Measurements from ENCODE around the gene MBD3L3.
A peak's percentile ranks its signal among the peaks of the same experiment; 100 is the strongest.
"Not testable (repeated sequence)": the region's sequence is repeated elsewhere in the genome, so short reads cannot be mapped to it uniquely, and the experiment has no call there.

Gene MBD3L3

DNA sequence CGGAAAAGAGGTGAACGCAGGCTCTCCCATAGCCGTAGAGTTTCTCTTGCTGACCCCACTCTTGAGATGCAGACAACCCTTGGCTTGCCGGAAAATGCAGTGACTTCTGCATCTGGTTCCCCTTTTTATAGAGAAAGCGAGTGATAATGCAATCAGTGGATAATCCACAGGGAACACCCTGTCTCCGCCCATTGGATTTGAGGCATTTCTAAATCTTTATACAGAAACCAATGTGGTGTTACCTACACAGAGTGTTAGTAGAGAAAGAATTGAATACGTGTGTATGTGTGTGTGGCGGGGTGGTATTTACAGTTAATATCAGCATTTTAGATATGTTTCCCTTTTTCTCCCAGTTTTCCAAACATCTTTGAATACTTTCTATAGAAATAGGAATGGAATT, at the start of gene MBD3L3:
TSS of gene MBD3L3 (minus strand) at position 101 of the 400 bp plus-strand sequence. CDS start at position 30, 71 bp downstream.
- not testable (repeated sequence) for H3K27me3 Mint-ChIP-seq, ATAC-seq, H3K9me3 Mint-ChIP-seq, H3K27ac Mint-ChIP-seq, H3K4me3 Mint-ChIP-seq, DNase-seq, H3K4me1 Mint-ChIP-seq

DNA sequence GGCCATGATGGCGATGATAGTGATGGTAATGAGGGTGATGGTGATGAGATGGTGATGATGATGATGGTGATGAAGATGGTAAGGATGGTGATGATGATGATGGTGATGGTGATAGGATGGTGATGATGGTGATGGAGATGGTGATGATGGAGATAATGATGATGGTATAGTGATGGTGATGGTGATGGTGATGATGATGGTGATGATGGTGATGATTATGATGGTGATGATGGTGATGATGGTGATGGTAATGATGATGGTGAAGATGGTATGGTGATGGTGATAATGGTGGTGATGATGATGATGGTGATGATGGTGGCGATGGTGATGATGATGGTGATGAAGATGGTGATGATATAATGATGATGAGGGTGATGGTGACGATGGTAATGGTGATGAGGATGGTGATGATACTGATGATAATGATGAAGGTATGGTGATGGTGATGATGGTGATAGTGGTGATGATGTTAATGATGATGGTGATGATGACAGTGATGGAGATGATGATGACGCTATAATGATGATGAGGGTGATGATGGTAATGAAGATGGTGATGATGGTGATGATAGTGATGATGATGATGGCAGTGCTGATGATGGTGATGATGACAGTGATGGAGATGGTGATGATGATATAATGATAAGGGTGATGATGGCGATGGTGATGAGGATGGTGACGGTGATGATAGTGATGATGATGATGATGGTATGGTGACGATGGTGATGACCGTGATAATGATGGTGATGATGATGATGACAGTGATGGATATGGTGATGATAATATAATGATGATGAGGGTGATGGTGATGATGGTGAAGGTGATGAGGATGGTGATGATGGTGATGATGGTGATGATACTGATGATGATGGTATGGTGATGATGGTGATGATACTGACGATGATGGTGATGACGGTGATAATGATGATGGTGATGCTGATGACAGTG, 48.5 kb upstream of the MBD3L3 start:
- DNase-seq: no peak
- ATAC-seq: no peak
- no peaks in the 10 kb centered on the region for H3K4me1 Mint-ChIP-seq
- no peak overlapping the region for H3K4me3 Mint-ChIP-seq
- no peaks in the 10 kb centered on the region for H3K27me3 Mint-ChIP-seq
- no peak overlapping the region for H3K27ac Mint-ChIP-seq
- no peaks in the 10 kb centered on the region for H3K9me3 Mint-ChIP-seq

DNA sequence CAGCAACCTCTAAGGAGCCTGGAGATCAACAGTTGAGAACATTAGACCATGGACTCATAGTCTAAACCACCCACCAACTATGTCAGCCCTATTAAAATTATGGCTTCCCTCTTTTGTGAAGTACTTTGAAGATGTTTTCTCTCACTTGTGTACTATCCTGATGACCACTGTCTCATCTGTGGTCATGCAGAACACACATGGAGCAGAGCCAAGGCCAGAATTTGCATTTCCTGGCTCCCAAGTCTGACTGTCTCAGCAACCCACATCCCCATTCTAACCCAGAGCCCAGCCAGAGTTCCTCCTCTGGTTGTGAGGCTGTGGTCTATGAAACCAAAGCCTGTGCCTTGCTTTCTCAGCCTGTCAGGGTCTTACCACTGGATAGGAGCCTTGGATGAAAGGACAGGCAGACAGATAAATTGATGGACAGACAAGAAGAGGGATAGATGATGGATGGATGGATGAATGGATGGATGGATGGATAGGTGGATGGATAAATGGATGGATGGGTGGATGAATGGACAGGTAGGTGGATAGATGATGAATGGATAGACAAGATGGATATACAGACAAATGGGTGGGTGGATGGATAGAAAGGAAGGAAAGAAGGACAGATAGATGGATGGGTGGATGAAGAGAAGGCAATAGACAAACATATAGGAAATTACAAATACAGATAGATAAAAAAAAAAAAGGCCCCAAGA, 46.4 kb upstream of the MBD3L3 start:
- DNase-seq (no peak), ATAC-seq (no peak)
- no peak overlapping the region for H3K4me3 Mint-ChIP-seq
- peaks cover 1% of the 10 kb centered on the region for H3K4me1 Mint-ChIP-seq
- H3K27me3 Mint-ChIP-seq: peaks cover 7% of the 10 kb centered on the region
- H3K9me3 Mint-ChIP-seq: no peaks in the 10 kb centered on the region
- H3K27ac Mint-ChIP-seq: no peak overlapping the region

DNA sequence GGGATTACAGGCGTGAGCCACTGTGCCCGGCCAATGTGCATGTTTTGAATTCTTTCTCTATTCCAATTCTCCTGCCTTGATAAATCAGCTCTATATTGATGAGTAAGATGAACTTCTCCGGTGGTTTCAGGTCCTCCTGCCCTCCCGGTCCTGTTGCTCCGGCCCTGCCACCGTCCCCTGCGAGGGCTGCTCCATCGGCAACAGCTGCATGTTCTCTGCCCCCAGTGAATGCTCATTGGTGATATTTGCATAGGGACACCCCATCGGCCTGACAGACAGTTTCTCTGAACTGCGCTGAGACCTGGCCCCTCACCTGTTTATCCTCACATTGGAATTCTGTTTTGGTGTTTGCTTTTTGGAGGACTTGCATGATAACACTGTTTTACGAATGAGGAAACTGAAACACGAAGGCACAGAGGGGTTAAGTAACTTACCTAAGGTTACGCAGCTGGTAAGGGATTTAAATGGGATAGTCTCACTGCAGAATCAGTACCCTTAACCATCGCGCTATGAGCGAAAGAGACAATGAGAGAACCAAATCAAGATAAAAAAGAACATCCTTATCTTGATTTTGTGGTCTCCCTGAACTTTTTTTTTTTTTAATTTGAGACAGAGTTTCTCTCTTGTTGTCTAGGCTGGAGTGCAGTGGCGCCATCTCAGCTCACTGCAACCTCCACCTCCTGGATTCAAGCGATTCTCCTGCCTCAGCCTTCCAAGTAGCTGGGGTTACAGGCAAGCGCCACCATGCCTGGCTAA, 43.2 kb upstream of the MBD3L3 start:
- H3K9me3 Mint-ChIP-seq: peaks cover 15 to 19% of the 10 kb centered on the region in 2 donors
- no peak overlapping the region for H3K27ac Mint-ChIP-seq
- H3K27me3 Mint-ChIP-seq: peaks cover 7% of the 10 kb centered on the region
- peaks cover 16% of the 10 kb centered on the region for H3K4me1 Mint-ChIP-seq
- H3K4me3 Mint-ChIP-seq: no peak overlapping the region
- ATAC-seq: no peak
- no peak for DNase-seq

DNA sequence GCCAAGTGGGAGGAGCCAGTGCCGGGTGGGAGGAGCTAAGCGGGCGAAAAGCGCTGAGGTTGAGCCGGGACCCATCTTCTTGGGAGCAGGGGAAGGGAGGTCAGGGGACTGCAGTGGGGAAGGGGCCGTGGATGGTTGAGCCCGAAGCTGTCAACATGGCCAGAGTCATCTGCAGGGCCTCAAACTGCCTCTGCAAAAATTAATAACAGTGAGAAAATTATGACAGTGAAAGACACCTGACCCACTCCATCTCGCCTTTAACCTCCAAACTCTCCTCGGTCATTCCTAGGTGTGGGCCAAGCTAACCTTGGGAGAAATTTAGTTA, 41.1 kb upstream of the MBD3L3 start:
- peak overlapping the region; percentile 83 to 91 for H3K27ac Mint-ChIP-seq
- peak overlapping the region; percentile 83 to 87 for H3K4me3 Mint-ChIP-seq
- no peak for ATAC-seq
- DNase-seq: no peak
- H3K9me3 Mint-ChIP-seq: peaks cover 21 to 40% of the 10 kb centered on the region in 2 donors
- peaks cover 7% of the 10 kb centered on the region for H3K27me3 Mint-ChIP-seq
- H3K4me1 Mint-ChIP-seq: peaks cover 16% of the 10 kb centered on the region

DNA sequence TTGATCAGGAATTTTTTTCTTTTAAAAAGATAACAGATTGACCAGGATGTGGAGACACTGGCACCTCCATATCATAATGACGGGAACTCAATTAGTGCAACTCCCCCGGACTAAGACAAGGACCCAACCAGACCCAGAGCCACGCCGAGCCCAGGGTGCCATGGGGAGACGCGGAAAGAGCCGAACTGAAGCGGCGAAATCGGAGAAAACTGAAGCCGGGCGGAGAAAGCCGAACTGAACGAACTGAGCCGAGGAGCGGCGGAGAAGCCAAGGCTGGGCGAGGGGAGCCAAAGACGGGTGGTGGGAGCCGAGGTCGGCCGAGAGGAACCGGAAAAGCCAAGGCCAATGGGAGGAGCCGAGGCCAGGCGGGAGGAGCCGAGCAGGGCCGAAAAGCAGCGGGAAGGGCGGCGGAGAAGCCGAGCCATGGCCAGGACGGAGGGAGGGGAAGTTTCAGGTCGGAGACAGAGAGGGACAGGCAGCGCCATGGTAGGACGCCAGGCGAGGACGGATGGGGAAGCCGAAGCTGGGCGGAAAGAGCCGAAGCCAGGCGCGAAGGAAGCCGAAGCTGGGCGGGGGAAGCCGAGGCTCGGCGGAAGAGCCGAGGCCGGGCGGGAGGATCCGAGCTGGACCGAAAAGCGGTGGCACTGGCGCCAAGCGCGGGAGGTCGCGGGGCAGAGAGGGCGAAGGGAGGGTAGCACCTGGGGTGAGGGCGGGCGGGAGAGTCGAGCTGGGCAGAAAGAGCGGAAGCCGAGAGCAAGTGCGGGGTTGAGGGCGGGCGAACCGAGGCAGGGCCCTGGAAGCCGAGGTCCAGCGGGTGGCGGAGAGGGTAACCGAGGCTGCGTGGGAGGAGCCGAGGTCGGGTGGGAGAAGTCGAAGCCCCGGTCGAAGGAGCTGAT, 40.5 kb upstream of the MBD3L3 start:
- ATAC-seq (peak; percentile 92), DNase-seq (peak; percentile 93)
- peaks cover 21 to 41% of the 10 kb centered on the region in 2 donors for H3K9me3 Mint-ChIP-seq
- peaks cover 7% of the 10 kb centered on the region for H3K27me3 Mint-ChIP-seq
- peak overlapping the region; percentile 83 to 91 for H3K27ac Mint-ChIP-seq
- H3K4me3 Mint-ChIP-seq: peak overlapping the region; percentile 83 to 87
- H3K4me1 Mint-ChIP-seq: peaks cover 16% of the 10 kb centered on the region

DNA sequence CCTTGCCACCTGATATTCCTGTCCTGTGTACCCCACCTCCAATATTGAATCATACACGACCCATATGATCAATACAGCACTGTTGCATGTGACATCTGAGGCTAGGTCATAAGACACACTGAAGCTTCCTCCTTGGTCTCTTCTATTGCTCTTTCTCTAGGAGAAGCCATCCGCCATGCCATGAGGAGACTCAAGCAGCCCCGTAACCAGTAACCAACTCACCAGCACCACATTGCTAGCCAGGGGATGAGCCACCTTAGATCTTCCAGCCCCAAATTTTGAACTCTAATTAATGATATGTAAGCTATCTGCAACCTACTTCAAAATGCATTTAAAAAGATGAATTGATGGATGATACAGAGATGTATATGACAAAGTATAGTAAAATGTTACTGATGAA, 39.6 kb upstream of the MBD3L3 start:
- peaks cover 16% of the 10 kb centered on the region for H3K4me1 Mint-ChIP-seq
- H3K4me3 Mint-ChIP-seq: peak overlapping the region; percentile 83 to 87
- peaks cover 7% of the 10 kb centered on the region for H3K27me3 Mint-ChIP-seq
- peak overlapping the region; percentile 83 to 91 for H3K27ac Mint-ChIP-seq
- DNase-seq (no peak), ATAC-seq (no peak)
- peaks cover 21 to 41% of the 10 kb centered on the region in 2 donors for H3K9me3 Mint-ChIP-seq

DNA sequence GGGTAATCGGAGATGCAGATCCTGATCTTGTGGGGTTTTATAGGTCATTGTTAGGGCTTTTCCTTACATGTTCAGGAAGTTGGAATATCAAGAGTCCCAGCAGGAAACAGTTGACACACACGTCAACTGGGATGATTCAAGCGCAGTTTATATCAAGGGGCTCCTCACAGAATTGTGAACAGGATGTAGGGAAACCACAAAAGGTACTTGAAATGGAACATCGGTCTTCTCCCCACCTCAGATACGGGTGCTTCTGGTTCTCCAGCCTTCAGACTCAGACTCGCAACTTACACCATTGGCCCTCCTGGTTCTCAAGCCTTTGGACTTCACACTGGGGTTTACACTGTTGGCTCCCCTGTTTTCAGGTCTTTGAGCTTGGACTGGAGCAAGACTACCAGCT, 30.5 kb upstream of the MBD3L3 start:
- Mint-ChIP-seq H3K27ac (no peak overlapping the region), H3K4me1 (peaks cover 12% of the 10 kb centered on the region), H3K9me3 (peaks cover 39 to 54% of the 10 kb centered on the region in 2 donors), H3K4me3 (no peak overlapping the region), H3K27me3 (no peaks in the 10 kb centered on the region)
- no peak for DNase-seq
- no peak for ATAC-seq

DNA sequence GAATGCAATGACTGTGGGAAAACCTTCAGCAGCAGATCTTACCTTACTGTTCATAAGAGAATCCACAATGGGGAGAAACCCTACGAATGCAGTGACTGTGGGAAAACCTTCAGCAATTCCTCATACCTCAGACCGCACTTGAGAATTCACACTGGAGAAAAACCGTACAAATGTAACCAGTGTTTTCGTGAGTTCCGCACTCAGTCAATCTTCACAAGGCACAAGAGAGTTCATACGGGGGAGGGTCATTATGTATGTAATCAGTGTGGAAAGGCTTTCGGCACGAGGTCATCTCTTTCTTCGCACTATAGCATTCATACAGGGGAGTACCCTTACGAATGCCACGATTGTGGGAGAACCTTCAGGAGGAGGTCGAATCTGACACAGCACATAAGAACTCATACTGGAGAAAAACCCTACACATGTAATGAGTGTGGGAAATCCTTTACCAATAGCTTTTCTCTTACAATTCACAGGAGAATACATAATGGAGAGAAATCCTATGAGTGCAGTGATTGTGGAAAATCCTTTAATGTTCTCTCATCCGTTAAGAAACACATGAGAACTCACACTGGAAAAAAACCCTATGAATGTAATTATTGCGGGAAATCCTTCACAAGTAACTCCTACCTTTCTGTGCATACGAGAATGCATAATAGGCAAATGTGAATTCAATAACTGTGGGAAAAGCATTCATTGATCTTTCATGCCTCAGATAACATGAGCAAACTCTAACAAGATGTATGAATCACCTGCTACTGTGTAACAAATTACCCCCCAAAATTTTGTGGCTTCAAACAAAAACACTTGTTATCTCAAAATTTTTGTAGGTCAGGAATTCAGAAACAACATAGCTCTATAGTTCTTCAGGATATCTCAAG, 24.8 kb upstream of the MBD3L3 start:
- Mint-ChIP-seq H3K9me3 (peaks cover 38 to 64% of the 10 kb centered on the region in 2 donors), H3K4me1 (peaks cover under 1% of the 10 kb centered on the region), H3K27me3 (no peaks in the 10 kb centered on the region), H3K27ac (peak overlapping the region in 1 of 2 donors; percentile 89), H3K4me3 (no peak overlapping the region)
- DNase-seq: no peak
- ATAC-seq: no peak

DNA sequence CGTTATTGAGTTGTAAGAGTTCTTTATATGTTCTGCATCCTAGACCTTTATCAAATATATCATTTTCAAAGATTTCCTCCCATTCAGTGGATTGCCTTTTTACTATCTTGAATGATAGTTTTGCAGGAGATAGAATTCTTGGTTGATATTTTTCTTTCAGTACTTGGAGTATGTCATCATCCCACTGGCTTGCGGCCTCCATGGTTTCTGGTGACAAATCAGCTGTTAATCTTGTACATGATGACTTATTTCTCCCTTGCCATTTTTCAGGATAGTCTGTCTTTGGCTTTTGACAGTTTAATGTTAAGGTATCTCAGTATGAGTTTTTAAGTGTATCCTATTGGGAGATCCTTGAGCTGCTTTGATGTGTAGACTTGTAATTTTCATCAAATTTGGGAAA, 19.5 kb upstream of the MBD3L3 start:
- no peak overlapping the region for H3K27ac Mint-ChIP-seq
- DNase-seq: no peak
- no peaks in the 10 kb centered on the region for H3K4me1 Mint-ChIP-seq
- no peaks in the 10 kb centered on the region for H3K27me3 Mint-ChIP-seq
- H3K4me3 Mint-ChIP-seq: no peak overlapping the region
- ATAC-seq: no peak
- H3K9me3 Mint-ChIP-seq: peaks cover 41 to 76% of the 10 kb centered on the region in 2 donors

DNA sequence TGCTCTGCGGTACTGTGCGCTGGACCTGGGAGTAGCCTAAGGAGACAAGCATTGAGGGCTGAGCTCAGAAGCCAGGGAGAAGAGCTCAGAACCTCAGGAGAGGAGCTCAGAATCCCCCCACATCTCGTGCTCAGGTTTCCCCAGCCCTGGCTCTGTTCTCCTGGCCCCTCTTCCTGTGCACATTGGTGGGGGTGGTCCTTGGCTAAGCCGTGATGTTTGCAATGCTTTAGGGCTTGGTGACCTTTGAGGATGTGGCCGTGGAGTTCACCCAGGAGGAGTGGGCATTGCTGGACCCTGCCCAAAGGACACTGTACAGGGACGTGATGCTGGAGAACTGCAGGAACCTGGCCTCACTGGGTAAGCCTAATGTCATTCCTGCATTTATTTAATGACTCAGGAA, 17.7 kb upstream of the MBD3L3 start:
- H3K4me3 Mint-ChIP-seq: no peak overlapping the region
- H3K9me3 Mint-ChIP-seq: peaks cover 34 to 64% of the 10 kb centered on the region in 2 donors
- peak overlapping the region in 1 of 2 donors; percentile 12 for H3K27ac Mint-ChIP-seq
- peaks cover 7% of the 10 kb centered on the region for H3K4me1 Mint-ChIP-seq
- DNase-seq (no peak), ATAC-seq (no peak)
- H3K27me3 Mint-ChIP-seq: no peaks in the 10 kb centered on the region

DNA sequence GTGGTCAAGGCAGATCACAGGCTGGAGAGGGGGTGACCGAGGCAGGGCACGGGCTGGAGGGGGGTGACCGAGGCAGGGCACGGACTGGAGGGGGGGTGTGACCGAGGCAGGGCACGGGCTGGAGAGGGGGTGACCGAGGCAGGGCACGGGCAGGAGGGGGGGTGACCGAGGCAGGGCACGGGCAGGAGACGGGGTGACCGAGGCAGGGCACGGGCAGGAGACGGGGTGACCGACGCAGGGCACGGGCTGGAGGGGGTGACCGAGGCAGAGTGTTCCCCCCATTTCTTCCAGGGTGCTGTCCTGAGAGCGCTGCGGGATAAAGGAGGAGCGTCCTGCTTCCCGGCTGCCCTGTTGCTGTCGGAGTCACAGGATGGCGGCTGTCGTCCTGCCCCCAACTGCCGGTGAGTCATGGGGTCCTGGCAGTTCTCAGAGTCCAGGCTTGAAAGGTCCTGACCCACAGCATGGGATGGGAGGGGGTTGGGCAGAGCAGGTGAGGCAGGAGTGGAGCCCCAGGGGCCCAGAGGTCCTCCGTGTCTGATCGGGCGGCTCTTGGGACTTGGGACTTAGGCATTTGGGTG, 16.3 kb upstream of the MBD3L3 start:
- H3K4me1 Mint-ChIP-seq: peaks cover 7% of the 10 kb centered on the region
- DNase-seq: no peak
- peaks cover 30 to 51% of the 10 kb centered on the region in 2 donors for H3K9me3 Mint-ChIP-seq
- no peak for ATAC-seq
- H3K27me3 Mint-ChIP-seq: no peaks in the 10 kb centered on the region
- no peak overlapping the region for H3K4me3 Mint-ChIP-seq
- no peak overlapping the region for H3K27ac Mint-ChIP-seq

DNA sequence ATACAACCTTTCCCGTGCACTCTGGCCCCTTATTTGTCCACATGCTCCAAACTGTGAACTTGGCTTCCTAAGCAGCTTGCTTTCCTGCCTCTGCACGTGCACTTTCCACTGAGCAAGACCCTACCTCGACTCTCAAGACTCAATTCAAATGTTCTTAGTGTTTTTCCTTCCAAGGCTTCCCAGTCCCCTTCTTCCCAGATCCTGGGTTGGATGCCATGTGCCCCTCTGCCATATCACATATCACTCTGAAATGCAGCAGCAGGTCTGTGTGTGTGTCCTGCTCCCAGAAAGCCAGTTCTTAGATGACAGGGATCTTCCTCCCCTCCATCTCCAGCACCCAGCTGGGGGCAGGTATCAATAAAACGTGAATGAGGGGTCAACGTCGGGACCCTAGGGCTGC, 14.1 kb upstream of the MBD3L3 start:
- Mint-ChIP-seq H3K27me3 (no peaks in the 10 kb centered on the region), H3K27ac (no peak overlapping the region), H3K9me3 (peaks cover 12 to 28% of the 10 kb centered on the region in 2 donors), H3K4me3 (peak overlapping the region in 1 of 2 donors; percentile 24), H3K4me1 (peaks cover 17% of the 10 kb centered on the region)
- no peak for DNase-seq
- no peak for ATAC-seq

DNA sequence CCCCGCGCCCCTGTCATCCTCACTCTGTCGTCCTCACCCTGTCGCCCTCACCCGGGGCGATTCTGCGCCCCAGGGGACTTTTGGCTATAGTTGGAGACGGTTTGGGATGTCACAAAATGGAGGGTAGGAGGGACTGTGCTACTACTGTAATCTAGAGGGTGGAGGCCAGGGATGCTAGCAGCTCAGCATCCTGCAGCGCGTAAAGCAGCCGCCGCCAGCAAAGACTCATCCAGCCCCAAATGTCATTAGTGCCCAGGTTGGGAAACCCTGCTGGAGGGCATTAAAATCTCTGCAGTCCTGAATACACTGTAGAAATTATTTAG, 11.4 kb upstream of the MBD3L3 start:
- peak; percentile 41 for ATAC-seq
- Mint-ChIP-seq H3K9me3 (peaks cover 5 to 13% of the 10 kb centered on the region in 2 donors), H3K4me3 (peak overlapping the region; percentile 88 to 98), H3K4me1 (peaks cover 17% of the 10 kb centered on the region), H3K27me3 (no peaks in the 10 kb centered on the region), H3K27ac (peak overlapping the region; percentile 96 to 97)
- DNase-seq: no peak

Measured in stimulated activated naive CD8-positive, alpha-beta T cell treated with anti-CD3 and anti-CD28 coated beads, Interleukin-15, amount 100 ng/mL, for 72 hours (primary cell).